H1 (cell line): ENCODE measurements around the gene PXN. TPM values are rescaled to one million over a fixed set of nuclear protein-coding genes. Genes with fewer than 3 reads are reported as not detected.

Experiments
- CTCF ChIA-PET: fragments of 300-600 bp; sonication (Branson Sonifier 250); formaldehyde crosslinking; loops from one replicate; lab custom pipeline; 2021; ENCODE audit not compliant: partially characterized antibody; lab: Charles Lee
- POLR2A ChIA-PET: fragments of 300-600 bp; sonication (Branson Sonifier 250); formaldehyde crosslinking; loops from one replicate; lab custom pipeline; 2021; ENCODE audit warnings: inconsistent platforms; ENCODE audit not compliant: partially characterized antibody; lab: Charles Lee
- DNase-seq, 2 experiments: peaks; one replicate each; pipeline versions ENCODE4 v3.0.0 to v3.0.0-alpha.2; 2010 to 2022; ENCODE audit warnings: low spot score in 2 of 2, low read depth in 1 of 2, mixed read lengths in 1 of 2
- FAIRE-seq: peaks from 2 replicates; lab custom pipeline; 2011; peaks lifted over from hg19 to GRCh38; lab: Jason Lieb, UNC
- H2AFZ ChIP-seq: 2 replicates; pipeline ENCODE4 v1.8.1; 2012; ENCODE audit warnings: low read length, inconsistent platforms
- H2AK5ac ChIP-seq: 2 replicates; pipeline ENCODE4 v1.6.1; 2013; ENCODE audit warnings: low read depth, low read length
- H2BK120ac ChIP-seq: replicated peaks from 2 replicates; pipeline ENCODE3; 2013; ENCODE audit warnings: low read depth, low read length, inconsistent platforms
- H2BK12ac ChIP-seq: 2 replicates; pipeline ENCODE4 v1.6.1; 2013; ENCODE audit warnings: low read depth, low read length
- H2BK15ac ChIP-seq: 2 replicates; pipeline ENCODE4 v1.6.1; 2013; ENCODE audit warnings: low read length
- H2BK20ac ChIP-seq: 2 replicates; pipeline ENCODE4 v1.6.1; 2013; ENCODE audit warnings: low read length
- H2BK5ac ChIP-seq: 2 replicates; pipeline ENCODE4 v1.6.1; 2013; ENCODE audit warnings: low read depth, low read length
- H3K14ac ChIP-seq: 2 replicates; pipeline ENCODE4 v1.6.1; 2013; ENCODE audit warnings: inconsistent platforms; ENCODE audit not compliant: insufficient read length
- H3K18ac ChIP-seq: 2 replicates; pipeline ENCODE4 v1.6.1; 2013; ENCODE audit warnings: low read length; ENCODE audit errors: extremely low read depth
- H3K23ac ChIP-seq: 2 replicates; pipeline ENCODE4 v1.6.1; 2013; ENCODE audit warnings: inconsistent platforms; ENCODE audit not compliant: insufficient read length
- H3K23me2 ChIP-seq: 2 replicates; pipeline ENCODE4 v1.6.1; 2013; ENCODE audit warnings: low read depth, low read length
- H3K27ac ChIP-seq: 2 replicates; pipeline ENCODE4 v1.6.1; 2011; ENCODE audit warnings: low read depth, low read length, inconsistent platforms
- H3K27me3 ChIP-seq, 4 experiments: replicated peaks in 1 of 4; 1 replicate in 1 of 4; 2 replicates in 3 of 4; pipeline versions ENCODE4 v1.6.1 to v1.8.1; 2011 to 2013; ENCODE audit warnings: low read length in 3 of 4, mild to moderate bottlenecking in 3 of 4, inconsistent platforms in 2 of 4, mixed read lengths in 2 of 4, moderate library complexity in 1 of 4; ENCODE audit not compliant: control insufficient read depth in 3 of 4, insufficient read depth in 3 of 4; ENCODE audit errors: extremely low read depth in 1 of 4
- H3K36me3 ChIP-seq, 4 experiments: 2 replicates each; pipeline versions ENCODE4 v1.6.1 to v1.8.1; 2011 to 2013; ENCODE audit warnings: mild to moderate bottlenecking in 4 of 4, low read length in 3 of 4, moderate library complexity in 2 of 4, control low read depth in 1 of 4, inconsistent platforms in 1 of 4; ENCODE audit not compliant: insufficient read depth in 4 of 4, control insufficient read depth in 2 of 4
- H3K4ac ChIP-seq: replicated peaks from 2 replicates; pipeline ENCODE3; 2013; ENCODE audit warnings: low read length, low read depth, mixed read lengths, inconsistent platforms; ENCODE audit not compliant: insufficient read length
- H3K4me1 ChIP-seq, 4 experiments: replicated peaks in 1 of 4; 1 replicate in 1 of 4; 2 replicates in 3 of 4; pipeline versions ENCODE4 v1.6.1 to v1.8.1; 2011 to 2013; ENCODE audit warnings: low read length in 3 of 4, inconsistent platforms in 2 of 4, mixed read lengths in 1 of 4; ENCODE audit not compliant: insufficient read depth in 4 of 4, control insufficient read depth in 3 of 4
- H3K4me2 ChIP-seq, 2 experiments: 2 replicates each; pipeline versions ENCODE4 v1.6.1 to v1.8.1; 2011 to 2013; ENCODE audit warnings: low read depth in 2 of 2, low read length in 2 of 2, control low read depth in 1 of 2, inconsistent platforms in 1 of 2, mild to moderate bottlenecking in 1 of 2; ENCODE audit not compliant: insufficient read depth in 1 of 2
- H3K4me3 ChIP-seq, 4 experiments: fragments of 200-600, 300-600 bp in 1 of 4; sonication (generic), shearing (Covaris generic), sonication (Bioruptor Twin) in 1 of 4; 2 replicates each; pipeline versions ENCODE4 v1.5.1 to v1.8.1; 2011 to 2016; ENCODE audit warnings: low read length in 4 of 4, low read depth in 3 of 4, control low read depth in 2 of 4, inconsistent platforms in 2 of 4, mild to moderate bottlenecking in 2 of 4, mixed read lengths in 1 of 4, moderate library complexity in 1 of 4; ENCODE audit not compliant: insufficient read depth in 2 of 4; ENCODE audit errors: extremely low read depth in 1 of 4
- H3K56ac ChIP-seq: replicated peaks from 2 replicates; pipeline ENCODE3; 2013; ENCODE audit warnings: low read depth, mild to moderate bottlenecking, mixed read lengths, low read length, inconsistent platforms; ENCODE audit not compliant: insufficient read length
- H3K79me1 ChIP-seq: 2 replicates; pipeline ENCODE4 v1.6.1; 2013; ENCODE audit warnings: low read depth, low read length, control low read depth
- H3K79me2 ChIP-seq, 2 experiments: 2 replicates each; pipeline versions ENCODE4 v1.6.1 to v1.8.1; 2012 to 2013; ENCODE audit warnings: low read length in 2 of 2, mild to moderate bottlenecking in 2 of 2, inconsistent platforms in 1 of 2; ENCODE audit not compliant: insufficient read depth in 2 of 2, control insufficient read depth in 1 of 2
- H3K9ac ChIP-seq, 4 experiments: replicated peaks in 1 of 4; 1 replicate in 1 of 4; 2 replicates in 3 of 4; pipeline versions ENCODE4 v1.6.1 to v1.8.1; 2011 to 2013; ENCODE audit warnings: low read depth in 3 of 4, low read length in 3 of 4, control low read depth in 2 of 4, mild to moderate bottlenecking in 2 of 4, moderate library complexity in 2 of 4, inconsistent platforms in 1 of 4; ENCODE audit errors: extremely low read depth in 1 of 4
- H3K9me3 ChIP-seq, 2 experiments: 2 replicates each; pipeline versions ENCODE4 v1.6.1 to v1.8.1; 2012 to 2013; ENCODE audit warnings: mild to moderate bottlenecking in 2 of 2, moderate library complexity in 2 of 2, control low read depth in 1 of 2, inconsistent platforms in 1 of 2, low read depth in 1 of 2, low read length in 1 of 2, mixed read lengths in 1 of 2; ENCODE audit not compliant: insufficient read depth in 2 of 2
- H4K20me1 ChIP-seq, 2 experiments: replicated peaks in 1 of 2; 2 replicates each; pipeline versions ENCODE3 to v1.8.1; 2011 to 2013; ENCODE audit warnings: inconsistent platforms in 2 of 2, low read length in 2 of 2, mild to moderate bottlenecking in 1 of 2; ENCODE audit not compliant: insufficient read depth in 2 of 2, control insufficient read depth in 1 of 2
- H4K5ac ChIP-seq: 2 replicates; pipeline ENCODE4 v1.6.1; 2013; ENCODE audit warnings: low read length, low read depth, mixed read lengths, inconsistent platforms; ENCODE audit not compliant: insufficient read length
- H4K8ac ChIP-seq: 2 replicates; pipeline ENCODE4 v1.8.0; 2013; ENCODE audit warnings: mild to moderate bottlenecking, moderate library complexity, low read length, inconsistent platforms; ENCODE audit not compliant: insufficient read depth; ENCODE audit errors: extremely low read depth
- H4K91ac ChIP-seq: replicated peaks from 2 replicates; pipeline ENCODE3; 2013; ENCODE audit warnings: low read length, mixed read lengths, inconsistent platforms; ENCODE audit not compliant: insufficient read length
- BACH1 ChIP-seq: IDR thresholded peaks from 2 replicates; pipeline ENCODE4 v1.6.1; 2012; ENCODE audit warnings: low read length, improper control_type of control experiment
- BCL11A ChIP-seq, 2 experiments: IDR thresholded peaks; one replicate each; pipeline ENCODE4 v1.6.1; 2011; ENCODE audit warnings: low read depth in 2 of 2, low read length in 2 of 2, mild to moderate bottlenecking in 2 of 2
- CREB1 ChIP-seq: IDR thresholded peaks from 2 replicates; pipeline ENCODE4 v1.6.1; 2012; ENCODE audit warnings: inconsistent platforms
- CTCF ChIP-seq, 3 experiments: IDR thresholded peaks; 1 replicate in 2 of 3; 2 replicates in 1 of 3; pipeline versions ENCODE4 v1.5.1 to v1.6.1; 2011; ENCODE audit warnings: low read length in 3 of 3, mild to moderate bottlenecking in 3 of 3, inconsistent platforms in 2 of 3, low read depth in 1 of 3, moderate library complexity in 1 of 3; ENCODE audit not compliant: insufficient read depth in 1 of 3; ENCODE audit errors: control extremely low read depth in 1 of 3
- EZH2 ChIP-seq: fragments of 200-600 bp; sonication (generic); IDR thresholded peaks from 2 replicates; pipeline ENCODE4 v1.7.1; 2012; ENCODE audit warnings: low read depth, mild to moderate bottlenecking, moderate library complexity, low read length, inconsistent platforms; ENCODE audit not compliant: severe bottlenecking
- JUND ChIP-seq: IDR thresholded peaks from 2 replicates; pipeline ENCODE4 v1.6.1; 2011; ENCODE audit warnings: mild to moderate bottlenecking, improper control_type of control experiment, low read length
- KDM1A ChIP-seq: fragments of 200-600, 300-600 bp; sonication (generic); IDR thresholded peaks from 2 replicates; pipeline ENCODE4 v1.7.1; 2016; ENCODE audit warnings: mild to moderate bottlenecking, low read length, borderline replicate concordance
- RAD21 ChIP-seq, 2 experiments: IDR thresholded peaks in 1 of 2; conservative IDR thresholded peaks in 1 of 2; 2 replicates each; pipeline ENCODE4 v1.6.1; 2011; ENCODE audit warnings: low read depth in 2 of 2, low read length in 2 of 2, improper control_type of control experiment in 1 of 2, inconsistent platforms in 1 of 2, mild to moderate bottlenecking in 1 of 2, moderate library complexity in 1 of 2
- SIN3A ChIP-seq, 2 experiments: IDR thresholded peaks in 1 of 2; conservative IDR thresholded peaks in 1 of 2; 2 replicates each; pipeline ENCODE4 v1.6.1; 2011 to 2012; ENCODE audit warnings: low read length in 2 of 2, improper control_type of control experiment in 1 of 2, low read depth in 1 of 2, mild to moderate bottlenecking in 1 of 2
- WGBS, 2 experiments: shearing (Covaris generic) in 1 of 2; methylation state at CpG; one replicate each; pipeline versions ENCODE4 v1.1.6 to v1.1.7; 2013 to 2015; ENCODE audit warnings: low lambda C conversion rate in 2 of 2, mixed read lengths in 2 of 2, inconsistent platforms in 1 of 2, low coverage in 1 of 2, missing lambda C conversion rate in 1 of 2; ENCODE audit not compliant: insufficient replicate concordance in 2 of 2, insufficient coverage in 1 of 2, insufficient read length in 1 of 2; ENCODE audit errors: extremely low coverage in 1 of 2, missing lambda C conversion rate in 1 of 2; 5-methylcytosine and 5-hydroxymethylcytosine counted together
- polyA plus RNA-seq, 7 experiments: library from polyadenylated mRNA; depleted of rRNA in 3 of 7; stranded (reverse) in 5 of 7; unstranded in 2 of 7; fragments of >200 nt in 5 of 7; fragments of 200-250 nt in 2 of 7; gene quantifications; 1 replicate in 5 of 7; 2 replicates in 1 of 7; 4 replicates in 1 of 7; pipeline versions ENCODE4 v1.2.1 to v1.2.3, GENCODE V29; 2011 to 2013; ENCODE audit warnings: missing spikeins in 2 of 7, mixed read lengths in 2 of 7
- total RNA-seq: library from RNA; stranded (reverse); fragmentation: NEBNext Ultra II Directional; extraction: Animal tissue kit (Norgen Biotek cat#: 25700); gene quantifications from 2 replicates; pipeline ENCODE4 v1.2.1, GENCODE V29; 2021

The PXN gene
- total and polyA plus RNA-seq, 2 of the 8 experiments (the other 6 are each of a cell fraction or from before 2014, with no cell fraction given), result 51.0 to 105 TPM

- Histone ChIP-seq H3K14ac (no peak overlapping the region), H3K4me1 (peaks cover 0 to 16% (median 5%) of the 10 kb centered on the region in 4 experiments; a peak in 5 of 7 replicates), H3K23me2 (no peaks in the 10 kb centered on the region), H4K20me1 (peaks cover 6 to 23% of the 10 kb centered on the region in 2 experiments), H2AK5ac (no peak overlapping the region), H2BK20ac (no peak overlapping the region), H3K4me2 (no peak overlapping the region), H4K5ac (no peak overlapping the region), H3K4me3 (no peak overlapping the region), H3K4ac (no peak overlapping the region), H4K91ac (no peak overlapping the region), H3K27ac (no peak overlapping the region), H2BK5ac (no peak overlapping the region; the same call in 1 of the 2 replicates), H3K79me2 (peaks cover 0 to 21% of the 10 kb centered on the region in 2 experiments; a peak in 2 of 4 replicates), H3K23ac (no peak overlapping the region), H4K8ac (no peak overlapping the region; the same call in 1 of the 2 replicates), H2AFZ (no peak overlapping the region), H2BK15ac (no peak overlapping the region), H2BK120ac (no peak overlapping the region), H3K27me3 (no peaks in the 10 kb centered on the region), H3K79me1 (no peaks in the 10 kb centered on the region; the same call in 1 of the 2 replicates), H3K9ac (no peak overlapping the region), H3K18ac (no peak overlapping the region), H3K9me3 (no peaks in the 10 kb centered on the region), H3K36me3 (peaks cover 15 to 28% (median 26%) of the 10 kb centered on the region in 4 experiments), H3K56ac (no peak overlapping the region), H2BK12ac (no peak overlapping the region)
- POLR2A ChIA-PET, result interaction anchor here (0.8 to 88.3 kb wide), 5 partner anchors 6 to 80 kb away, joined by 3 to 4270 read pairs (median 73); partner anchors contain the start of genes GCN1, PXN, RNU4-1 and RNU4-2
- CTCF ChIA-PET, result interaction anchor here (1.0 to 17.8 kb wide), 3 partner anchors 21 to 29 kb away, joined by 3 to 930 read pairs (median 4); partner anchors contain the start of genes PXN and RPLP0
- FAIRE-seq, result no peak
- no peak for DNase-seq
- 90% methylated on average over 12 of the region's 12 CpGs; no CpG with 5 or more reads in 1 of the 2 experiments for WGBS, 2 experiments
- TF ChIP-seq BCL11A (IDR thresholded peaks at IDR 0.05; ENCODE audit: low read depth in 2 of 2, low read length in 2 of 2), result no peak
- TF ChIP-seq KDM1A, result no peak
- TF ChIP-seq SIN3A (conservative IDR thresholded peaks at IDR 0.05 in 1 of 2, IDR thresholded peaks at IDR 0.05 in 1 of 2; ENCODE audit: low read depth in 1 of 2, low read length in 2 of 2), result no peak
- no peak for TF ChIP-seq CTCF (IDR thresholded peaks at IDR 0.05; ENCODE audit: control extremely low read depth in 1 of 3, insufficient read depth in 1 of 3, low read depth in 1 of 3, low read length in 3 of 3)
- TF ChIP-seq BACH1, result no peak
- TF ChIP-seq EZH2, result no peak
- no peak for TF ChIP-seq CREB1
- no peak for TF ChIP-seq JUND
- TF ChIP-seq RAD21 (IDR thresholded peaks at IDR 0.05 in 1 of 2, conservative IDR thresholded peaks at IDR 0.05 in 1 of 2; ENCODE audit: low read depth in 2 of 2, low read length in 2 of 2), result no peak
These were observed 43.2 kb downstream of the PXN start for GRCh38 chr12:120222288-120222832.
